ENCODE measurements around the gene DLG2.
"Not testable (repeated sequence)": the region's sequence is repeated elsewhere in the genome, so short reads cannot be mapped to it uniquely, and the experiment has no call there.

DLG2 gene

DNA sequence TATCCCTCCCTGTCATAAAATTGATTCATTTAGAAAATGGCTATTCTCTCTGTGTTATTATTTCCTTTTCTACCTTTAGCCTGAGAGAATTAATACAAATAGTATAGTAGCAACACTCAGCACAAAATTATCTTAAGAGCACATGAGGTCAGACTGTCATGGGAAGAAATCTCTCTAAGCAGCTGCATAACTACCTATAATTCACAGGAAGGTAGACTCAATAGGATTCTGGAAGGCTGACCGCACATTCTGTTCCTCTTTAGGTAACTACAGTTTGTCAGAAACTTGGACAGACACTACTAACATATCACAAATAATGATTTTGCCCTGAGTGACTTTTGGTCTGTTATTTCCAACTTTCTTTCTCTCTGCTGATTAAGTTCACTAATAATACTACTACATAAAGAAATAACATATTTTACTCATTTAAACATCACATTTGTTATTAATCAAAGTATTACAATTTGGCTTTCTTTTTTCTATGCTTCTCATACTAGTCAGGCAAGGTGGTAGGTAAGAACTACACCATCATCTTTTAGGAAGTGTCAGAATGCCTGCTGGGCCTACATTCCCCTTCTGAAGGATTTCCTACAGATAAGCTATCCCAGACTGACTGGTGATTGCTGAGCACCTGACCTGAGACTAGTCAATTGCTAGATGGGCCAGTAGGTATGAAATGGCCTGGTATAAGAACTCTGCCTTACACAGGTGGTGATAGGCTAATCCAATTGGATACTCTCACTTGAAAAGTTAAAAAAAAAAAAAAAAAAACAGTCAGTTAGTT, 325.1 kb downstream of the DLG2 start:
- no peak overlapping the region for H3K27ac ChIP-seq (ENCODE audit: low read depth, low read length)
- no peak overlapping the region for H3K9ac ChIP-seq (ENCODE audit: low read length)
- H3K9me3 ChIP-seq (ENCODE audit: low read length) = no peaks in the 10 kb centered on the region
- no peaks in the 10 kb centered on the region for H3K36me3 ChIP-seq (ENCODE audit: insufficient read depth, low read length)
- no peak overlapping the region for H3K4me3 ChIP-seq (ENCODE audit: low read depth in 1 of 2, low read length in 2 of 2)
- H3K27me3 ChIP-seq (ENCODE audit: control insufficient read depth in 1 of 2, insufficient read depth in 2 of 2, low read length in 2 of 2) = no peaks in the 10 kb centered on the region
- peaks cover 8% of the 10 kb centered on the region for H3K4me1 ChIP-seq (ENCODE audit: insufficient read depth, low read length)

DNA sequence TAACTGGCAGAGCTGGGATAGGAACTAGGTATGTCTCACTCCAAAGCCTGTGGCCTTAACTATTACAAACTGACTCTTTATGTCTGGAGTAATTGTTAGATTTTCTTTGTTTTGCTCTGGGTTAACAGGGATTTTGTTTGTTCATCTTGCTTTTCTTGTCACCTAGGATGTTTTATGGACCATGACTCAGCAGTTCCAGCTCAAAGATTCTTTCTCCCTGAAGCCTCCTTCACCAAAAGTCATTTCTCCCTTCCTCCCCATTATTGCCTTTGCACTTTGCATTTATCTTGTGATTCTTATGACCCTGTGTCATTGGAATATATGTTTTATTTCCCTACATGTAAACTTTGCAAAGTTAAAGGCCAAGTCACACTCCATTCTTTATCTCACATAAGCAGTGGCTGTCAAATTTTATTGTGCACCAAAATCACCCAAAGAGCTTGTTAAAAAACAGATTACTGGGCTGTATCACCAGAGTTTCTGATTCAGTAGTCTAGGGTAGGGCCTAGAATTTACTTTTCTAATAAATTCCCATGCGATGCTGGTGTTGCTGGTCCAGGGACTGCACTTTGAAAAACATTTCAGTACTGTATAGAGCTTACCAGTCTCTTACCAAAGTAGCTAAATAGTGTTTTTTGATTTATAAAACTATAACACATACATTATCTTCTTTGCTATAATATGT, 327.7 kb downstream of the DLG2 start:
- Histone ChIP-seq H3K27me3 (ENCODE audit: control insufficient read depth in 1 of 2, insufficient read depth in 2 of 2, low read length in 2 of 2) (no peaks in the 10 kb centered on the region), H3K36me3 (ENCODE audit: insufficient read depth, low read length) (no peaks in the 10 kb centered on the region), H3K9me3 (ENCODE audit: low read length) (no peaks in the 10 kb centered on the region), H3K4me1 (ENCODE audit: insufficient read depth, low read length) (peaks cover 8% of the 10 kb centered on the region), H3K4me3 (ENCODE audit: low read depth in 1 of 2, low read length in 2 of 2) (no peak overlapping the region), H3K27ac (ENCODE audit: low read depth, low read length) (no peak overlapping the region), H3K9ac (ENCODE audit: low read length) (no peak overlapping the region)

DNA sequence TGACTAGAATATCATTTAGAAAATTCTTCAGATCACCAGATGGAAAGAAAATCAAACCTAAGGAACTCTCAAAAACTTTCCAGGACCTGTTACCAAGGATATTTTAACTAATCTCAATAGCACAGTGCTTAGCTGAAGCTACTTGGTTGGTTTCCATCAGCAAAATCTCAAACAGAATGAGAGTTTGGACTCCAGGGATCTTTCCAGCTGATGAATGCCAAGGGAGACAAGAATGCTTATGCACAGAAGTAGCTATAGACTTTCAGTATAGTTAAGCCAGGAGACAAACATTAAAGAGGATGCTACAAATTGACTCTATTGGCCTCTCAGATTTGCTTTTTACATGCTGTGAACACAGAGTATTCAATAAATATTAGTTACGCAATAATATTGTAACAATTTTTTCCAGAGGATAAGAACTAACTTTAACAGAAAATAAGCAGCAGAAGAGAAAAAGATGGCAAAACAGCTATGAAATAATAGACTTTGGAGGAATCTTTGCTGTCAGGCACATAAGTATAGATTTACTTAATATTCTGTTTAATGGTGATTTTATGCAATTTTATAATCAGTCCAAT, 331.4 kb downstream of the DLG2 start:
- Histone ChIP-seq H3K9me3 (ENCODE audit: low read length) (no peaks in the 10 kb centered on the region), H3K27ac (ENCODE audit: low read depth, low read length) (no peak overlapping the region), H3K27me3 (ENCODE audit: control insufficient read depth in 1 of 2, insufficient read depth in 2 of 2, low read length in 2 of 2) (no peaks in the 10 kb centered on the region), H3K36me3 (ENCODE audit: insufficient read depth, low read length) (no peaks in the 10 kb centered on the region), H3K4me1 (ENCODE audit: insufficient read depth, low read length) (peaks cover 8% of the 10 kb centered on the region), H3K9ac (ENCODE audit: low read length) (no peak overlapping the region), H3K4me3 (ENCODE audit: low read depth in 1 of 2, low read length in 2 of 2) (no peak overlapping the region)

DNA sequence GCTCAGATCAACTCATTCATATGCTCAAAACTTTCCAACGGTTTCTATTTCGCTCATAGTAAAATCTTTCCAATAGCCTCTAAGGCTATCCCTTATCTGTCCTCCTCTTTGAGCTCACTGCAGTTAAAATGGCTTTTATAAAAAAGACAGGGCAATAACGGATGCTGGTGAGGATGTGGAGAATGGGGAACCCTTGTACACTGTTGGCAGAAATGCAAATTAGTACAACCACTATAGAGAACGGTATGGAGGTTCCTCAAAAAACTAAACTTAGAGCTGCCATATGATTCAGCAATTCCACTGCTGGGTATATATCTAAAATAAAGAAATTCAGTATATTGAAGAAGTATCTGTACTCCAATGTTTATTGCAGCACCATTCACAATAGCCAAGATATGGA, 345.6 kb downstream of the DLG2 start:
- Histone ChIP-seq H3K27me3 (ENCODE audit: control insufficient read depth in 1 of 2, insufficient read depth in 2 of 2, low read length in 2 of 2) (no peaks in the 10 kb centered on the region), H3K27ac (ENCODE audit: low read depth, low read length) (no peak overlapping the region), H3K4me3 (ENCODE audit: low read depth in 1 of 2, low read length in 2 of 2) (no peak overlapping the region), H3K4me1 (ENCODE audit: insufficient read depth, low read length) (no peaks in the 10 kb centered on the region), H3K9me3 (ENCODE audit: low read length) (no peaks in the 10 kb centered on the region), H3K9ac (ENCODE audit: low read length) (no peak overlapping the region), H3K36me3 (ENCODE audit: insufficient read depth, low read length) (no peaks in the 10 kb centered on the region)

GRCh38 chr11:85279267-85279666, 347.9 kb downstream of the DLG2 start:
- H3K36me3 ChIP-seq (ENCODE audit: insufficient read depth, low read length) = no peaks in the 10 kb centered on the region
- H3K9me3 ChIP-seq (ENCODE audit: low read length) = no peaks in the 10 kb centered on the region
- no peaks in the 10 kb centered on the region for H3K4me1 ChIP-seq (ENCODE audit: insufficient read depth, low read length)
- no peak overlapping the region for H3K4me3 ChIP-seq (ENCODE audit: low read depth in 1 of 2, low read length in 2 of 2)
- H3K27me3 ChIP-seq (ENCODE audit: control insufficient read depth in 1 of 2, insufficient read depth in 2 of 2, low read length in 2 of 2) = no peaks in the 10 kb centered on the region
- no peak overlapping the region for H3K9ac ChIP-seq (ENCODE audit: low read length)
- H3K27ac ChIP-seq (ENCODE audit: low read depth, low read length) = no peak overlapping the region

DNA sequence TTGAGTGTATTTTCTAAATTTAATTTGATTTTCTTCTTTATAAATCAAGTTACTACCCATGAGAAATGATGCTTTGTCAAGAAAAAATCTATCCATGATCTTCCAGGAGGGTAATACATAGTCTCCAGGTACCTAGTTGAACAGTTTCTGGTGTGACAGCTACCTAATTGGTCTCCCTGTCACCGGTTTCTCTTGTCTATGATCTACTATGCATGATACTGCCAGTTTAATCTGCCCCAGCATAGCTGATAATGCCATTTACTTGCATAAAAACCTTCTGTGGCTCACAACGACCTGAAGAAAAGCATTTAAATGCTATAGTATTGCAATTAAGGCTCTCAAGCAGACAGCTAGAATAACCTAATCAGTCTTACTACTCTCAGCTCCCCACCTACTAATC, 349.5 kb downstream of the DLG2 start:
- H3K36me3 ChIP-seq (ENCODE audit: insufficient read depth, low read length) = no peaks in the 10 kb centered on the region

GRCh38 chr11:85276332-85276731, 350.8 kb downstream of the DLG2 start:
- Histone ChIP-seq H3K4me3 (ENCODE audit: low read depth in 1 of 2, low read length in 2 of 2) (no peak overlapping the region), H3K36me3 (ENCODE audit: insufficient read depth, low read length) (no peaks in the 10 kb centered on the region), H3K27ac (ENCODE audit: low read depth, low read length) (no peak overlapping the region), H3K27me3 (ENCODE audit: control insufficient read depth in 1 of 2, insufficient read depth in 2 of 2, low read length in 2 of 2) (no peaks in the 10 kb centered on the region), H3K9me3 (ENCODE audit: low read length) (no peaks in the 10 kb centered on the region), H3K4me1 (ENCODE audit: insufficient read depth, low read length) (no peaks in the 10 kb centered on the region), H3K9ac (ENCODE audit: low read length) (no peak overlapping the region)

More for the DNA sequence above, 349.5 kb downstream of the DLG2 start:
- no peak overlapping the region for H3K27ac ChIP-seq (ENCODE audit: low read depth, low read length)
- H3K4me1 ChIP-seq (ENCODE audit: insufficient read depth, low read length) = no peaks in the 10 kb centered on the region
- H3K9me3 ChIP-seq (ENCODE audit: low read length) = no peaks in the 10 kb centered on the region
- no peaks in the 10 kb centered on the region for H3K27me3 ChIP-seq (ENCODE audit: control insufficient read depth in 1 of 2, insufficient read depth in 2 of 2, low read length in 2 of 2)
- H3K4me3 ChIP-seq (ENCODE audit: low read depth in 1 of 2, low read length in 2 of 2) = no peak overlapping the region
- H3K9ac ChIP-seq (ENCODE audit: low read length) = no peak overlapping the region

DNA sequence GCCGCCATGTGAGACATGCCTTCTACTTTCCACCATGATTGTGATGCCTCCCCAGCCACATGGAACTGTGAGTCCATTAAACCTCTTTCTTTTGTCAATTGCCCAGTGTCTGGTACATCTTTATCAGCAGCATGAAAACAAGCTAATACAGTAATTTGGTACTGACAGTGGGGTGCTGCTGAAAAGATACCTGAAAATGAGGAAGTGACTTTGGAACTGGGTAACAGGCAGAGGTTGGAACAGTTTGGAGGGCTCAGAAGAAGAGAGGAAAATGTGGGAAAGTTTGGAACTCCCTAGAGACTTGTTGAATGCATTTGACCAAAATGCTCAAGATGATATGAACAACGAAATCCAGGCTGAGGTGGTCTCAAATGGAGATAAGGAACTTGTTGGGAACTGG, 356.8 kb downstream of the DLG2 start:
- not testable (repeated sequence) for H3K4me3 ChIP-seq (ENCODE audit: low read depth in 1 of 2, low read length in 2 of 2)

GRCh38 chr11:85269109-85269508, 358.0 kb downstream of the DLG2 start:
- Histone ChIP-seq H3K27ac (ENCODE audit: low read depth, low read length) (no peak overlapping the region), H3K4me1 (ENCODE audit: insufficient read depth, low read length) (no peaks in the 10 kb centered on the region), H3K27me3 (ENCODE audit: control insufficient read depth in 1 of 2, insufficient read depth in 2 of 2, low read length in 2 of 2) (no peaks in the 10 kb centered on the region), H3K9ac (ENCODE audit: low read length) (no peak overlapping the region), H3K36me3 (ENCODE audit: insufficient read depth, low read length) (no peaks in the 10 kb centered on the region), H3K4me3 (ENCODE audit: low read depth in 1 of 2, low read length in 2 of 2) (no peak overlapping the region), H3K9me3 (ENCODE audit: low read length) (no peaks in the 10 kb centered on the region)

More for the DNA sequence above, 356.8 kb downstream of the DLG2 start:
- not testable (repeated sequence) for H3K9me3 ChIP-seq (ENCODE audit: low read length); H3K9ac ChIP-seq (ENCODE audit: low read length); H3K4me1 ChIP-seq (ENCODE audit: insufficient read depth, low read length); H3K36me3 ChIP-seq (ENCODE audit: insufficient read depth, low read length); H3K27ac ChIP-seq (ENCODE audit: low read depth, low read length); H3K27me3 ChIP-seq (ENCODE audit: control insufficient read depth in 1 of 2, insufficient read depth in 2 of 2, low read length in 2 of 2)

GRCh38 chr11:85266646-85267045, 360.5 kb downstream of the DLG2 start:
- no peak overlapping the region for H3K9ac ChIP-seq (ENCODE audit: low read length)
- no peaks in the 10 kb centered on the region for H3K9me3 ChIP-seq (ENCODE audit: low read length)
- H3K4me1 ChIP-seq (ENCODE audit: insufficient read depth, low read length) = no peaks in the 10 kb centered on the region

DNA sequence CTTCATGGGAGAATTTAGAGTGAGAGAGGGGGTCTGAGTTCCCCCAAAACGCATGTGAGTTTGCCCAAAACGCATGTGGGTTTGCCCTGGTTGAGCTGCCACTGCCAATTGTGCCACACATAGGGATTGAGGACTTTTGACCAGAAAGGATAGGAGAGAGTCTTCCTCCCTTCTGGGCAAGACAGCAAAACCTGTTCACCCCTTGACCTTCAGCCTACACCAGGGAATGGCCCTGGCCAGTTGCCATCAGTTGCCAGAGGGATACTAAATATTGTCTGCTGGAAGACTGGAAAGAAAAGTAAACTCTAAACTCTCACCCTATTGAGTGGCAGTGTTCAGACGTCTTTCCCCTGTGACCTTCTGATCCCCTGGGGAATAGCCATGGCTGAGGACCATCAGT, 363.8 kb downstream of the DLG2 start:
- Histone ChIP-seq H3K27ac (ENCODE audit: low read depth, low read length) (no peak overlapping the region), H3K36me3 (ENCODE audit: insufficient read depth, low read length) (no peaks in the 10 kb centered on the region), H3K4me3 (ENCODE audit: low read depth in 1 of 2, low read length in 2 of 2) (no peak overlapping the region), H3K27me3 (ENCODE audit: control insufficient read depth in 1 of 2, insufficient read depth in 2 of 2, low read length in 2 of 2) (no peaks in the 10 kb centered on the region), H3K9me3 (ENCODE audit: low read length) (no peaks in the 10 kb centered on the region), H3K4me1 (ENCODE audit: insufficient read depth, low read length) (no peaks in the 10 kb centered on the region), H3K9ac (ENCODE audit: low read length) (no peak overlapping the region)

More at GRCh38 chr11:85266646-85267045, 360.5 kb downstream of the DLG2 start:
- no peaks in the 10 kb centered on the region for H3K36me3 ChIP-seq (ENCODE audit: insufficient read depth, low read length)
- no peak overlapping the region for H3K27ac ChIP-seq (ENCODE audit: low read depth, low read length)
- no peaks in the 10 kb centered on the region for H3K27me3 ChIP-seq (ENCODE audit: control insufficient read depth in 1 of 2, insufficient read depth in 2 of 2, low read length in 2 of 2)
- H3K4me3 ChIP-seq (ENCODE audit: low read depth in 1 of 2, low read length in 2 of 2) = no peak overlapping the region
